Measurements from ENCODE around the gene OSBPL1A.
A peak's percentile ranks its signal among the peaks of the same experiment; 100 is the strongest.
"Not testable (repeated sequence)": the region's sequence is repeated elsewhere in the genome, so short reads cannot be mapped to it uniquely, and the experiment has no call there.

Gene OSBPL1A

DNA sequence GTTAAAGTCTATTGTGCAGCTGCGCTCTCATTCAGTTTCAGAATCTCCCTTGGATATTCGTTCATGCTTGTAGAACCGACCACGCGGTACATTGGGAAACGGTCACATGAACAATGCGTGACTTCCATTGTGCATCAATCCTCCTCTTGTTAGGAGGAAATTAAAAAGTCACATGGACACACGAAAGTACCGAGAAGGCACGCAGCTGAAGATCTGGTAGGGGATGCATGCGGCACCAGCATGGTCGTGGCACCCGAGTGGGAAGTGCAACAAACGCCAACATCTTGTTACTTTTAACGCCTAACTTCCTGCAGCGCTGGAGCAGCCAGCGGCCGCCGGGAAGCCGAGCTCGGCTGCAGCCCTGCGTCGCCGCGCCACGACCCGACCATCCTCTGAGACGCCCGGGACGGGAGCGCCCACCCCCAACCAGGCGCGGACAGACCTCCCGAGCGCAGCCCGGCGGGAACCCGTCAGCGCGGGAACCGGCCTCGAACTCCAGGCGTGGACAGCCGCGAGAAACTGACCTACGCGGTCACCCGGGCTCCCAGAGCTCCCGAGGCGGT, 412 bp downstream of the OSBPL1A start:
- peak in 1 of 3 experiments; percentile 17 for DNase-seq (ENCODE audit: low read depth in 3 of 3)

- no peak for DNase-seq (ENCODE audit: low read depth in 3 of 3)
Observed at GRCh38 chr18:24396082-24396633, 1.5 kb downstream of the OSBPL1A start.

- no peak for DNase-seq (ENCODE audit: low read depth in 3 of 3)
Observed at GRCh38 chr18:24395049-24395795, 2.4 kb downstream of the OSBPL1A start.

GRCh38 chr18:24388957-24389356, 8.7 kb downstream of the OSBPL1A start:
- DNase-seq (ENCODE audit: low read depth in 3 of 3) = no peak

GRCh38 chr18:24386681-24387080, 10.9 kb downstream of the OSBPL1A start:
- no peak for DNase-seq (ENCODE audit: low read depth in 3 of 3)

- DNase-seq (ENCODE audit: low read depth in 3 of 3) = no peak
Observed at GRCh38 chr18:24381126-24381525, 16.5 kb downstream of the OSBPL1A start.

DNA sequence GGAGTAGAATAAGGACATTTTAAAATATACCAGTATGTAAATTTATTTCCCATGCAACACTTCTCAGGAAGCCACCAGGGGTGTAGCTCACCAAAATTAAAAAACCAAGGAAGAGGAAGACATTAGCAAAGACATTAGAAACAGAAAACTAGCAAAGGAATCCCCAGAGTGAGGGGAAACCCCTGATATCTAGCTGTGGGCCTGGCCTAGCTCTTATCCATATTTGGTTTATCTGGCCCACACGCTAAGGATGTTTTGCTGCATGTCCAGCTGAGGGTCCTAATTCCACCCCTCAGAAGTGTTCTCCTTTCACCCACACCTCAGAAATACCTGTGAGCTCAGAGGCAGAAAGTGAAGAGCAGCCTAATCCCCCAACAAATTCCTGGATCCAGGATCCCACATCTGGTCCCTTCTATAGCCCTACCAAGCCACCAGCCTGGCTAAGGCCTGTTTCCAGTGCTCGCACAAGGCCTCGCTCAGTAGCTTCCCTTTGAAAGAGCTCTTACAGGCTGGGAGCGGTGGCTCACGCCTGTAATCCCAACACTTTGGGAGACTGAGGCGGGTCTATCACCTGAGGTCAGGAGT, 17.4 kb downstream of the OSBPL1A start:
- no peak for DNase-seq (ENCODE audit: low read depth in 3 of 3)

DNA sequence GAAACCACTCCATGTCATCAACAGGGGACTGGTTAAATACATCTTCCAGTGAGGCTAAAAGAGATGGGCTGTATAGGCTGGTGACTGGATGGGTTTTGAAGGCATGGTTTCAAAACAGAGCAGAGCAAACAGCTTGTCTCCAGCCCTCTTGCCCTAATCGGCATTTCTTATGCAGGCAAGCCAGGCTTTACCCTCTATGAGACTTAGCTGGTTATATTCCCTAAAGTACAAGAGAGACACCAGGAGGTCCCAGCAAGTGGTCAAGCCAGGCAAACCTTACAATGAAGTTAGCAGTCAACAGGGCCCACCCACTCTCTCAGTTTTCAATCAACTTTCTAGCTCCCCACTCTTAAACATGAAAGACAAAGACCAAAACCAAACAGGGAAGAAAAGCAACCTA, 19.0 kb downstream of the OSBPL1A start:
- DNase-seq (ENCODE audit: low read depth in 3 of 3) = no peak

GRCh38 chr18:24376531-24376930, 21.1 kb downstream of the OSBPL1A start:
- not testable (repeated sequence) for DNase-seq (ENCODE audit: low read depth in 3 of 3)

- no peak for DNase-seq (ENCODE audit: low read depth in 3 of 3)
Observed at GRCh38 chr18:24373328-24373727, 24.3 kb downstream of the OSBPL1A start.

DNA sequence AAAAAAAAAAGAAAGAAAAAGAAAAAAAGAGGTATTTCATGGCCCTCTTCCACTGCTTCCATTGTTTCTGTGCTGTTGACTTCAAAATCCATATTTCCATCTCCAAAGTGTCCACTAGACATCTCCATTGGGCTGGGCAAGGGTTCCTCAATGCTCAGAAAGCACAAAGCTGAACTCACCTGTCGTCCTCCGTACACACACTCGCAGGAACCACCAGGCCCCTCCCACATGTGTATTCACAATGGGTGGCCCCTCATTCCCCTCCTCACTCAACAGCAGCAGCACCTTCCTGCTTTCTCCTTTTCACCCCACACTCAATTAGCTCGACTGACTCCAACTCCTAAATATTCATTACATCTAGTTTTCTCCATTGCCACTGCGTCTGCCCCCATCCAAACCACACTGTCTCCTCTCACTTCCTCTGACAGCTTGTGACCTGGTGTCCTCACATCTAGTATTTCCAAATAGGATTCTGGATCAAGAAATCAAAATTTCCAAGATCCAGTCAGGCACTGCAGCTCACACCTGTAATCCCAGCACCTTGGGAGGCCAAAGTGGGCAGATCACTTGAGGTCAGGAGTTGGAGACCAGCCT, 25.2 kb downstream of the OSBPL1A start:
- DNase-seq (ENCODE audit: low read depth in 3 of 3) = no peak

GRCh38 chr18:24370120-24370519, 27.5 kb downstream of the OSBPL1A start:
- no peak for DNase-seq (ENCODE audit: low read depth in 3 of 3)

DNA sequence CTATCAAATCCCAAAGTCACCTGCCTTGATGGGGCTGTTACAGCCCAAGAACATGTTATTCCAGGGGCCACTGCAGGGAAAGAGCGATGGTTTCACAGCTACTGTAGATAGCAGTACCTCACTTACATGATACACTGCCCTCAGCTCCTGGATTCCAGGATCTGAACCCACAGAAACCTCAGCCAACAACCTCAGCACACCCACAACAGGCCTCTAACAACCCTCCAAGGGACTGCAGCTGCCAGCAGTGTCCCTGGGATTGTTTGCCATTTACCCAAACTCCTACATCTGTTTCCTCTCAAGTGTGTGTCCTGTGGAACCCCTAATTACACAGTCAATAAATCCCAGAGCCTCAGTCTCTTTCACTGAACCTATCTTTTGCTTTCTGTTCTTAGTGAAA, 28.2 kb downstream of the OSBPL1A start:
- peak in 1 of 3 experiments; percentile 46 for DNase-seq (ENCODE audit: low read depth in 3 of 3)

- peak; percentile 38 to 68 (median 46) for DNase-seq (ENCODE audit: low read depth in 3 of 3)
Observed at GRCh38 chr18:24368749-24369148, 28.9 kb downstream of the OSBPL1A start.

DNA sequence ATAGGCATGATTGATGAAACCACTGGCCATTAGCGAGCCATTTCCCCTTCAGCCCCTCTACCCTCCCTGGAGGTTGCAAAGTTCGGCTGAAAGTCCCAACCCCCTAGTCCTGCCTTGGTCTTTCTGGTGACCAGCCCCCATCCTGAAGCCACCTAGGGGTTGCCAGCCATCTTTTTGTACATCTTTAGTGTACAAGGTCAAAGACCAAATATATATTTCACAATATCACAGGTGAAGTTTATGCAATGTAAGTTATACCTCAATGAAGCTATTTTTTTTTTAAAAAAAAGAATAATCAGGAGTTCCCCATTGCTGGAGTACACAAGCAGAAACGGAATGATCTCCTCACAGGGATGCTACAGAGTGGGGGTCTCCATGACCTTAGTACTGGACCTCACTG, 31.3 kb downstream of the OSBPL1A start:
- DNase-seq (ENCODE audit: low read depth in 3 of 3) = no peak

DNA sequence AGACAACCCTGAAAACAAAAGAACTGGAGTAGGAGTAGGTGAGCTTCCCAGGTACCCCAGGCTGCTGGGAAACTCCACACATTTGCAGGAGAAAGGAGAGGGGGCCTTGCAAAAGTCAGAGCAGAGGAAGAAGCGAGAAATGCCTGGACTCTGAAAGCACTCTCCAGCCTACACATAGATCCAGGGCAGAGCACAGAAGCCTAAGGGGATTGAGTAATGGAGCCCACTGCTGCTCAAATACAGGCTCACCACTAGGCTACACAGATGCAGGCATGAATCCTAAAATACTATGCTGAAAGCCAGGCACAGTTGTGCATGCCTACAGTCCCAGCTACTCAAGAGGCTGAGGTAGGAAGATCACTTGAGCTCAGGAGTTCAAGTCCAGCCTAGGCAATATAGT, 33.4 kb downstream of the OSBPL1A start:
- DNase-seq (ENCODE audit: low read depth in 3 of 3) = no peak

GRCh38 chr18:24362757-24363156, 34.9 kb downstream of the OSBPL1A start:
- no peak for DNase-seq (ENCODE audit: low read depth in 3 of 3)

DNA sequence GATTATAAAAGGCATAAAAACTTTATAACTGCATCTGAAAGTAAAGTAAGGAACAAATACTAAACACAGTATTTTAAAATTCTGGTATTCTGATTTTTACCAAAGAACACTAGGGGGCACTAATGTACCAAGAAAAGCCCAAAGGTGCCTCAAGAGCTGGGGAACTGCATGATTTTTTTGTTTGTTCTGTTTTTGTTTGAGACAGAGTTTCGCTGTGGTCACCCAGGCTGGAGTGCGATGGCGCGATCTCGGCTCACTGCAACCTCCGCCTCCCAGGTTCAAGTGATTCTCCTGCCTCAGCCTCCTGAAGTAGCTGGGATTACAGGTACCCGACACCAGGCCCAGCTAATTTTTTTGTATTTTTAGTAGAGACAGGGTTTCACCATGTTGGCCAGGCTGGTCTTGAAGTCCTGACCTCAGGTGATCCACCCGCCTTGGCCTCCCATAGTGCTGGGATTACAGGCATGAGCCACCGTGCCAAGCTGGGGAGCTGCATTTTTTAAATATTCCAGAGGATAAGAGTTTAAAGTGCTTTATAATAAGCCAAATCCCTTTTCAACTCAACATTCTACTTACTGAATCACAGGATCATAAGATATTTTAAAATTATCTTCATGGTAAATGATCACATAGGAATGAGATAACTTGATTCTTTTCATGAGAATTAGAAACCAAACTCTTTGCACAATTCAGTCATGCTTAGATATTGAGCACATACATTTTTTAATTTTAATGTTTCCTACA, 37.7 kb downstream of the OSBPL1A start:
- not testable (repeated sequence) for DNase-seq (ENCODE audit: low read depth in 3 of 3)

- no peak for DNase-seq (ENCODE audit: low read depth in 3 of 3)
Observed at GRCh38 chr18:24354278-24354677, 43.3 kb downstream of the OSBPL1A start.

DNA sequence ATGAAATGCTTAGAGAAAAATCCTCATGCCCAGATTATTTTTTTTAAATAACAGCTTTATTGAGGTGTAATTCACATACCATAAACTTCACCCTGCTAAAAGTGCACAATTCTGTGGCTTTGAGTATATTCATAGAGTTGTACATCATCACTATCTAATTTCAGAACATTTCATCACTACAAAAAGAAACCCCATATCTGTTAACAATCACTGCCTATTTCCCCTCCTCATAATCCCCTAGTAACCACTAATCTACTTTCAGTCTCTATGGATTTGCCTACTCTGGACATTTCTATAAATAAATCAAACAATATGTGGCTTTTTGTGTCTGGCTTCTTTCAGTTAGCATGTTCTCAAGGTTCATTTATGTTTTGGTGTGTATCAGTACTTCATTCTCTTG, 51.4 kb downstream of the OSBPL1A start:
- DNase-seq (ENCODE audit: low read depth in 3 of 3) = no peak

DNA sequence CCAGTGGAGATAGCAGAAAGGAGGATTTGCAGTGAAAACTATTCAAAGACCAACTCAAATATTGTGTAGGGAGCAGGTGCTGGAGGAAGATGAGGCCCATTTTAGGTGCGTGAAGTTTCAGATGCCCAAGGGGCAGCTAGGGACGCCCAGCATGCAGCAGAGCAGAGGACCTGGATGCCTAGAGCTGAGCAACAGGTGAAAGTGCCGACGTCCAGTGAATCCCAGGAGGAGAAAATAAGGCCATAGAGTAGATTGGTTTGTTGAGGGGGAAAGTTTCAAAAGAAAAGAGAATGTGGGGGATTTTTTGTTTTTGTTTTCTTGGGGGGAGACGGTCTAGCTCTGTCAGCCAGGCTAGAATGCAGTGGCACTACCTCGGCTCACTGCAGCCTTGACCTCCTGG, 53.1 kb downstream of the OSBPL1A start:
- DNase-seq (ENCODE audit: low read depth in 3 of 3) = no peak

GRCh38 chr18:24342347-24342746, 55.3 kb downstream of the OSBPL1A start:
- DNase-seq (ENCODE audit: low read depth in 3 of 3) = no peak

All from stimulated activated CD4-positive, alpha-beta T cell treated with anti-CD3 and anti-CD28 coated beads, TNF-alpha, amount 100 ng/mL, for 24 hours (primary cell).